ENCODE results near the gene PAM.
A peak's percentile ranks its signal among the peaks of the same experiment; 100 is the strongest.
"Not testable (repeated sequence)": the region's sequence is repeated elsewhere in the genome, so short reads cannot be mapped to it uniquely, and the experiment has no call there.

The PAM gene

GRCh38 chr5:103005276-103005675, 250.2 kb downstream of the PAM start:
- intact Hi-C loops (cut with DNase I): no loop called here

GRCh38 chr5:103006921-103007320, 251.8 kb downstream of the PAM start:
- intact Hi-C loops (cut with DNase I): no loop called here
- no peak for DNase-seq

More at GRCh38 chr5:103005276-103005675, 250.2 kb downstream of the PAM start:
- DNase-seq: no peak

DNA sequence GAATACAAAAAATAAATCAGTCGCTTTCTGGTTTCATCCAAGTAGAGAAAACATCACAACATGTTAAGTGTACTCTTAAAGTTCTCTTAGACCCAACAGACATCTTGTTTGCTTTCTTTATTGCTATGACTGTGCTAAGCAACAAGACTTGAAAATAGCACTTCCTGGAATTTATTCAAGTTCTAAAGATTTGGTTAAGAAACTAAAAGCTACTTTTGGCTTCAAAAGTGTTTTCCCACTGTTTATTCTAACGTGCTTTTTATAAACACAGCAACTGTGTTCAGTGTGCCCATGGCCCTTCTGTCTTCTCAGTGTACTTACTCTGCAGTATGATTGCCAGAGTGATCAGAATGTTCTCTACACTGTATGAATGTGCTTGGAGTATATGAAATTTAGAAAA, 255.1 kb downstream of the PAM start:
- intact Hi-C loops (cut with DNase I): no loop called here
- DNase-seq: no peak

- intact Hi-C loops (cut with DNase I): no loop called here
- DNase-seq: no peak
Measured at GRCh38 chr5:103013933-103014552, 258.9 kb downstream of the PAM start.

GRCh38 chr5:103014983-103015382, 259.9 kb downstream of the PAM start:
- DNase-seq: no peak
- intact Hi-C loops (cut with DNase I): no loop called here

- intact Hi-C loops (cut with DNase I): no loop called here
- DNase-seq: no peak
Measured at GRCh38 chr5:103016167-103016566, 261.1 kb downstream of the PAM start.

GRCh38 chr5:103019804-103020203, 264.7 kb downstream of the PAM start:
- intact Hi-C loops (cut with DNase I): no loop called here
- DNase-seq: no peak

GRCh38 chr5:103021314-103021713, 266.2 kb downstream of the PAM start:
- DNase-seq: no peak
- intact Hi-C loops (cut with DNase I): no loop called here

DNA sequence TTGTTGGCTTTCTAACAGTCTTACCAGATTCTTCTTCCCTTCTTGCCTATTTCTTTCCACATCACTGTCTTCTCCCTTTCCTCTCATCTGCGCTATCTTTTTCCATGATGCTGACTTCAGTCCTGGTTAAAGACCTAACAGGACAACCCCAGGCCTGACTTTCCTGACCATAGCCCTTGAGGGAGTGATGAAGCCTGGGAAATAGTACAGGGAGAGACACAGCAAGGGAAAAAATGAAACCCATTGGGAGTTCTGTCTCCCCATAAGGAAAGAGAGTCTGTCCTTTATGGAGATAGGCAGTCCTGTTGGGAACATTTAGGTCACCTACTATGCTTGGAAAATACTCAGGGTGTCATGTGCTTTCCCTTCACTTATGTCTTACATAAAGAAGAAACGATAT, 272.2 kb downstream of the PAM start:
- intact Hi-C loops (cut with DNase I): no loop called here
- no peak for DNase-seq

- no peak for DNase-seq
- intact Hi-C loops (cut with DNase I): no loop called here
Measured at GRCh38 chr5:103031607-103032006, 276.5 kb downstream of the PAM start.

DNA sequence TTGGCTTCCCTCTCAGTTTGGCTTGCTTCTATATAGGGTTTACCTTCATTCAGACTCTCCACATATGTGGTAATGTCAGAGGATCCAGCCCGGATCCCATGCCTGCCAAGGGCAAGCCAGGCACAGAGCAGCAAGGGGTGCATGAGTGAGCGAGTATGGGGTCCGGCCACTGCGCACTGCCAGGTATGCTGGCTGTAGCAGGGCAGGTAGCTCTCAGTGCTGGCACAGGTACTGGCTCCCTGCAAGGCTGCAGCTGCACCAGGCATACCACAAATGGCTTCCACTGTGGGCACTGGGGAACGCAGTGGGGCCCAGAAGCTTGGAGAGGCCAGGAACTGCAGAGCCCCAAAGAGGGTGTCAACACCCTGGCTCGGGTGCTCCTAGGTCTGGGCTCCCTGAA, 278.6 kb downstream of the PAM start:
- peak in 1 of 42 donors; percentile 8 for DNase-seq
- intact Hi-C loops (cut with DNase I): no loop called here

GRCh38 chr5:103034662-103035392, 279.7 kb downstream of the PAM start:
- peak in 1 of 42 donors; percentile 21 for DNase-seq
- intact Hi-C loops (cut with DNase I): no loop called here

GRCh38 chr5:103035701-103036100, 280.6 kb downstream of the PAM start:
- intact Hi-C loops (cut with DNase I): no loop called here
- DNase-seq: no peak

DNA sequence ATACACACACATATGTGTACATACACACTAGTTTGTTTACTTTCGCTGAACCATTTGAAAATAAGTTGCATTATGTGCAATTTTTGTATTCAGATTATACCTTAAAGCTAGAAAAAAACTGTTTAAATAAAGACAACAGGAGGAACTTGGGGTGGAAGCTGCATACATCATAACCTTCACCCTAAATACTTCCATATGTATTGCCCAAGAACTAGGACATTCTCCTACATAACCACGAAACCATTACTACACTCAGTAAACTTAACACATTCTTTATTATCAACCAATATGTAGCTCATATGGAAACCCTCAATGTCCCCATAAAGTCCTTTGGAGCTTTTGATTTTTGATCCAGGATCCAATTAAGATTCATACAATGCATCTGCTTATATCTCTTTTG, 281.5 kb downstream of the PAM start:
- intact Hi-C loops (cut with DNase I): no loop called here
- DNase-seq: no peak

DNA sequence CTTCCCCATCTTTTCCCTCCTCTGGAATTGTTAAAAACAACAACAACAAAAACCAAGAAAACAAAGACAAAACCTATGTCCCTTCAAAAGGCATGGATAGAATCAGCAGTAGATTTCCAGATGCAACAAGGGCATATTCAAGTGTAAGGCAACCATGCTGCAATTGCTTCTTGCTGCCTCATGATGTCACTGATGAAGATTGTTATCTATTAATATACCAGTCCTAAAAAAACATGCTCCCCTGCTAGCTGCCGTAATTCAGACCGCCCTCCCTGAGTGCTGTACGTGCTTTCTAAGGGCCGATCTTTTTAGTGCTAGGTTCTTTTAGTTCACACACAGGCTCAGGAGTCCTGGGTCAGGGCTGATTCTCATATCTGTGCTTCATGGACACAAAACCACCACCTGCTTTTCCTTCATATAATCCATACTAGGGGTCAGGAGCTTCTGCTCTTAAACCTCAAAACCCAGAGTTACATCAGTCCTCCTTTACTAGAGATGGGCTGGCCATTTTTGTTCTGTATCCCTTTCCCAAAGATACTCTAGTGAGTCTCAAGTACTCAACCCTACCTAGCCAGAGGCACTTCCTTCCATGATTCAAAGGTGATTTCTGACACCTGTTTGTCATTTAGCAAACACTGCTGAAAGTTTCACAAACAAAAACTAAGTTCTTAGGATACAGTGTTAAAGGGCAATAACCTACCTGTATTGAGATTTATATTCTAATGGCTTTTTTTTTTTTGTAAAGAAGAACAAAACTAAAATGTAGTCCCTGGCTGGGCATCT, 282.8 kb downstream of the PAM start:
- intact Hi-C loops (cut with DNase I): no loop called here
- peak in 1 of 42 donors; percentile 15 for DNase-seq

DNA sequence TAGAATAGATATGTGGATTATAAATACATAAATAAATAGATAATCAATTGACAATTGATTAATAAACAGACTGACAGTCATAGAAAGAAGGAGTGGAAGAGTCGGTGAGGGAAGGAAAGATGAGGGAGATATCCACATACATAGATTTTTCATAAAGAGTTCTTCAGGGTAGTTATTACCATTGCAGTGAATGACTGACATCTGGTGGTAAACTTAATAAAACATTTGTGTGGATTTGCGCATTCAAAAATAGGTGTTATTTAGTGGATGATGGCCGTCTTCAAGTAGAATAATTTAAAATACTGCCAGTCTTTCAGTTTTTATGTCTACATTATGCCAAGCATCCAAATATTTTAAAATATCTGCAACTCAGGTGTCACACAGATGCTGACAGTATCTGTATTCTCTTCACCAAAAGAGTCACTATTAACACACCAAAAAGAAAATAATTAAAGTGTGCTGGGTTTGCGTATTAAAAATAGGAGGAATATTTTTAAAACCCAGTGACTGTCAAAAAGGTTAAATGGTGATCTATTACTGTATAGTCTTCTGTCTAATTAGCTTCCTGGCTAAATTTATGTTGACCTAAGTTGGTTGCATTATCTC, 286.1 kb downstream of the PAM start:
- DNase-seq: no peak
- intact Hi-C loops (cut with DNase I): loop anchor here (10.0 kb wide), 1 partner anchor 456 kb away; no protein-coding TSS in a partner anchor

DNA sequence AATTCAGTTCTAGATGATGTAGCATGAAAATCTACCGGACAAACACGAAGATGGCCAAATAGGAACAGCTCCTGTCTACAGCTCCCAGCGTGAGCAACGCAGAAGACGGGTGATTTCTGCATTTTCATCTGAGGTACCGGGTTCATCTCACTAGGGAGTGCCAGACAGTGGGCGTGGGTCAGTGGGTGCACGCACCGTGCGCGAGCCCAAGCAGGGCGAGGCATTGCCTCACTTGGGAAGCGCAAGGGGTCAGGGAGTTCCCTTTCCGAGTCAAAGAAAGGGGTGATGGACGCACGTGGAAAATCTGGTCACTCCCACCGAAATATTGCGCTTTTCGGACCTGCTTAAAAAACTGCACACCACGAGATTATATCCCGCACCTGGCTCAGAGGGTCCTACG, 291.6 kb downstream of the PAM start:
- intact Hi-C loops (cut with DNase I): loop anchor here (10.0 kb wide), 1 partner anchor 462 kb away; no protein-coding TSS in a partner anchor
- not testable (repeated sequence) for DNase-seq

DNA sequence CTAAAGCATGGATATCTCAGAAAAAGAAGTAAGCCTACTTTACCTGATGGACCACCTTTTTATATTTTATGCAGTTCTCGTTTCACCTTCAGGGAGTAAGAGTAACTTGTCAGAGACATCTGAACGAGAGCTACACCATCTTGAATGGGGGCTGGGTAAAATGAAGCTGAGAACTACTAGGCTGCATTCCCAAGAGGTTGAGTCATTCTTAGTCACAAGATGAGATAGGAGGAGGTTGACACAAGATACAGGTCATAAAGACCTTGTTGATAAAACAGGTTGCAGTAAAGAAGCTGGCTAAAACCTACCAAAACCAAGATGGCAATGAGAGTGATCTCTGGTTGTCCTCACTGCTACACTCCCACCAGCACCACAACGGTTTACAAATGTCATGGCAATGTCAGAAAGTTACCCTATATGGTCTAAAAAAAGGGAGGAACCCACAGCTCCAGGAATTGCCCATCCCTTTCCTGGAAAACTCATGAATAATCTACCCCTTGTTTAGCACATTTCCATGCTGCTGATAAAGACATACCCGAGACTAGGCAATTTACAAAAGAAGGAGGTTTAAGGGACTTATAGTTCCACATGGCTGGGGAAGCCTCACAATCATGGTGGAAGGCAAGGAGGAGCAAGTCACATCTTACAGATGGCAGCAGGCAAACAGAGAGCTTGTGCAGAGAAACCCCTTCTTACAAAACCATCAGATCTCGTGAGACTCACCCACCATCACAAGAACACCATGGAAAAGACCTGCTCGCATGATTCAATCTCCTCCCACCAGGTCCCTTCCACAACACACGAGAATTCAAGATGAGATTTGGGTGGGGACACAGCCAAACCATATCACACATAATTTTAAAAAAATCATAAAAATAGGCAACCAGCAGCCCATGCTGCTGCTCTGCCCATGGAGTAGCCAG, 302.4 kb downstream of the PAM start:
- DNase-seq: no peak
- intact Hi-C loops (cut with DNase I): no loop called here

DNA sequence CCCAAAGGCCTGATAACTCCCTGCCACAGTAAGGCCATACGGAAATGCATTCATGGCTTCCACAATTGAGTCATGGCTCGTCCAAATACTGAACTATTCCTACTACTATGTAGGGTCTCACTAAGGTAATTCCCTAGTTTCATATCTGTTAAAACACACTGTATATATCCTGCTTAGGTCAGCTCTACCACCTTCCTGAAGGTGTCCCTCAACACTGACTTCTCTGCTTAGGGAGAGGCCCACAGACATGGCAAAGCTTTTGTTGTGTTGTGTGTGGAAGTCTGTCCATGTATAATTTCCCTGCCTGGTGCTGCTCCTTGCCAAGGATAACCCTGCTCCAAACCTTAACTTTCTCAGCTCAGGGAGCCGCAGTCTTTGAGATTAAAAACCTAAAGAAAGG, 304.4 kb downstream of the PAM start:
- intact Hi-C loops (cut with DNase I): no loop called here
- no peak for DNase-seq

All from head of caudate nucleus (tissue), 42 donors.